DMS79 treated with DMSO at 0.1 percent for 48 hours (cell line): Measurements from ENCODE around the gene CLEC2L.

ENCODE experiments used
- DNase-seq: peaks from one replicate; lab custom pipeline; 2025; lab: John Stamatoyannopoulos, UW

Gene CLEC2L

GRCh38 chr7:139557857-139558581 lies 34.5 kb downstream of the CLEC2L start:
- peak; percentile 11 for DNase-seq

- no peak for DNase-seq
Observed at GRCh38 chr7:139559364-139560105, 36.0 kb downstream of the CLEC2L start.

DNA sequence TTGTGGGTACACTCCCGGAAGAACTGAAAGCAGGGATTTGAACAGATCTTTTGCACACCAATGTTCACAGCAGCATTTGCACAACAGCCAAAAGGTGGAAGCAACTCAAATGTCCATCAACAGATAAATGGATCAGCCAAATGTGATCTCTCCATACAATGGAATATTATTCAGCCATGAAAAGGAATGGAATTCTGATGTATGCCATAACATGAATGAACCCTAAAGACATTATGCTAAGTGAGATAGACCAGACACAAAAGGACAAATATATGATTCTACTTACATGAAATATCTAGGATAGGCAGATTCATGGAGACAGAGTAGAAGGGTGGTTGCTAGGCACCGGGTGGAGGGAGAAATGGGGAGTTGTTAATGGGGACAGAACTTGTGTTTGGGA lies 36.7 kb downstream of the CLEC2L start:
- DNase-seq: no peak

GRCh38 chr7:139560678-139561077 lies 37.2 kb downstream of the CLEC2L start:
- peak; percentile 85 for DNase-seq

DNA sequence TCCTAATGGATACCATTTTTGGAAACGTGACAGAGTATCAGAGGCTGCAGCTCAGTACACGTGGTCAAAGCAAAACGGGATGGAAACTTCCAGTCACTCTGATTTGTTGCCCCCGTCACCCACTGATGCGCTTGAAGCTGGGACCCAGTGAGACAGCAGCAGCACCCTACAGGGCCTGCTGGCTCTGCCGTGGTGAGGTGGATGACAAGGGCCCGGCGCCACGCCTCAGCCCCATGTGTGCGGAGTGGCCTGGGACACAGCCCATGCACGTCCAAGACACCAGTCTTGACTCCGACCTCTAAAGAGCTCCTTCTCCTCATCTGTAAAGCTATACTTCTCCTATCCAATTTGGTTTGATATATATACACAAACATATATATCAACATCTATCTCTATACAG lies 39.0 kb downstream of the CLEC2L start:
- DNase-seq: no peak

DNA sequence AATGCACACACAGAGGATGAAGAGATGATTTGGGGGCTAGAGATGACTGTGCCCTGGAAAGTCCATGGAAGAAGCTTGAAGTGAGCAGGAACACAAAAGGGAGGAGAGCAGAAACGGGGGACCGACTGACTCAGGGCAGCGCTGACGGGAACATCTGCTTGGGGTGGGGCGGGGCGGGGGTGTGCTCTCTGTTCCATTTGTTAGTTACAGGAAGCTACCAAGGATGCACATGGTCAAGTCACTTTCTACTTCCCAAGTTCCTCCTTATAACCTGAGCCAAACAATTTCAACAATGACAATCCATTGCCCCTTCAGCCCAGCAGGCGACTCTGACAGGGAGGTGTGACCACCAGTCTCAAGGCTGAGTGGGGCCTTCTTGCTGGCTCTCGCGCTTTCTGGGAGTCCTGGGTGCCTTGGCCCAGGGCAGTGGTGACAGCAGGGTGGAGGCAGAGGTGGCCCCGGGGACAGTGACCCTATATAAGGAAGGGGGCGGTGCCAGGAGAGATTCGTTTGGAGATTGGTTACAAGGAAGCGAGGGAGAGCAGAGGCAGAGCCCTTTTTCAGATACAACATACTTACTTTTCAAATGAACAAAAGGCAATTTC lies 39.6 kb downstream of the CLEC2L start:
- DNase-seq: no peak

GRCh38 chr7:139563856-139564255 lies 40.4 kb downstream of the CLEC2L start:
- no peak for DNase-seq

DNA sequence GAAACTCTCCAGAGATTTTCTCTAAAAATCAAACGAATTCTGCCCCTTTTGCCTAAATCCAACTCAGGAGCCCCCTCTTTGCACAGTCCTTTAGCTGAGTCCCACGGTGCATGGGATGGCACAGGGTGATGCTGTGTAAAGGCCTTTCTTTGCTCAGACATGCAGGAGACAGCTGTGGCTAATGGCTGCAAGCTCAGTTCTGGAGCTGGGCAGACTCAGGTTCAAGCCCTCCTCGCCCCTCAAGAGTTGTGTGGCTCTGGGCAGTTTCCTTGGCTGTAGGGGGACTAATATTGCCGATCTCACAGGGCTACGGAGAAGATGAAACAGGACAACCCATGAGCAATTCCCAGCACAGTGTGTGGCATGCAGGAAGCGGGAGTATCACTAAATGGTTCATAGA lies 42.6 kb downstream of the CLEC2L start:
- DNase-seq: no peak

DNA sequence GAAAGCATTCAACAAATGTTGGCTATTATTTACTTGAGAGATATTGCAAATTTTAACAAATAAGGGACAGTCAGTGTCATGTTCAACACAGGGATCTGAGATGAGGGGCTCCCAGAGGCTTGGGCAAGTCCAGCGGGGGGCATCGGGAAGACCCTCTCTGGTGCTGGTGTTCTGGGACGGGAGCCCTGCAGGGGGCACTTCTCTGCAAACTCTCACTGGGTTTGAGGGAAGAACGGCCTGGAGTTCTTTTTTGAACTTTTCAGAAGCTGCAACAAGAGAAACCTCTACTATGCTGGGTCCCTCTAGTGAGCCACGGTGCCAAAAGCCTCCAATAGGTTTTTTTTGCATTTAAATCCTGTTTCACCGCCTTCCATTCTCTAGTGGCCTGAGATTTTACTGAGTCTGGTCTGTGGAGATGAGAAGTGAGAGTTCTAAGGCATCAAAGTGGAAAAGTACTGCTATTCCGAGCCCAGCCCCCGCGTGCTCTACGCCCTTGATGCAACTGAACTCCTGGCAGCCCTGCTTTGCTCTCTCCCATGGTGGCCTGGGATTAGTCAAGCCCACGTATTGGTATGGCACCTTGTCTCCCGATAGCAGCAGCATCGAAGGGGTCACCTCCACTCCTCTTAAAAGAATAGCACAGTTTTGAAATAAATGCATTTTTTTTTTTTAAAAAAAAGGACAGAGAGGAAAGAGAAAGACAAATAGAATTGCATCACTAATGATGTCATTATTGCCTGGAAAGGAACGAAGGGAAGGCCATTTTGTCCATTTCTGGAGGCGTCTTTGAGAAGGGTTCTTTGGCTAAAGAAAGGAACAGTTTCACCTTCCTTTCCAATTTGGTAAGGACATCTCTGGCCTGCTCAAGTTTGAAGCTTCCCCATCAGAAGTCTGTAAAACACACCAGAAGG lies 43.5 kb downstream of the CLEC2L start:
- DNase-seq: no peak

- DNase-seq: no peak
Observed at GRCh38 chr7:139567647-139568345, 44.3 kb downstream of the CLEC2L start.

DNA sequence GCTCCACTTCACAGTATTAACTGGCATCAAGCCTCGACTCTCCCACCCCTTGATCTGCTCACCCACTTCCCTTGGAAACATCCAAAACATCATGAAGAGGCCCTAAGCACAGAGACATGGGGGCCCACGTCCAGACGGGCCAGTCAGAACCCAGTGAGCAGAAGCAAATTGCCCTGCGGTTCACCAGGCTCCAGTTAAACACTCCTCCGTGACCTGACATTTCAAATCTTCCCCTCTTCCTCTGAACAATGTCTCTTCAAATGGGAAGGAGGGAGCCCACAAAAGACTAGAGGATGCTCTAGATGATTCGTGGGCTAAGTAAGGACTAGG lies 44.8 kb downstream of the CLEC2L start:
- DNase-seq: no peak

DNA sequence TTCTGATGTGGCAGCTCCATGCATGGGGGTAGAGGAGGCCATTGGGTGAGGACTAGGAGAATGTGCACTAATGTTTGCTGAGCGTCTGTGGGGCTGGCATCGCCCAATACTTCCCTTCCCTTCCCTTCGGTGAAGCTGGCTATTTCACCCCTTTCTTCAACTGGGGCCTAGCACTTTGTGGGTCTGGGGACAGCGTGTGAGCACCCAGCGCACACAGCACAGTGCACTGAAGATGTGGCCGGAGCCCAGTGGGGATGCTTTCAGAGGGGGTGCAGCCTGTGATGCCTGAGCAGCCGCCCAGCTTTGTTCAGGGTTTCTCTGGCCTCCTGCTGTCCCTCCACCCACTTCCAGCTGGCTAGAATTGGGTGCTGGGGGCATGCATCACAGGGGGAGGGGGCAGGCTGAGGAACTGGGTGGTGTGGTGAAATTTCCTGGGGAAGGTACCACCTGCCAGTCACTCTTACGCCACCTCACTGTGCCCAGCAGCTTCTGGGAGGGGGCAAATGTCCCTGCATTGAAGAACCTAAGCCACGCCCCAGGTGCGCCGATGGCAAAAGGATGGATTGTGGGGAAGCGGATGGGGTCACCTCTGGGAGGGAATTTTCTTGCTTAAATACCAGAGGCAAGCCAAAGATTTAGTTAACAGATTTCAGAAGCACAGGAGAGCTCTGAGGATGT lies 45.5 kb downstream of the CLEC2L start:
- DNase-seq: no peak

GRCh38 chr7:139570119-139570518 lies 46.6 kb downstream of the CLEC2L start:
- DNase-seq: no peak

DNA sequence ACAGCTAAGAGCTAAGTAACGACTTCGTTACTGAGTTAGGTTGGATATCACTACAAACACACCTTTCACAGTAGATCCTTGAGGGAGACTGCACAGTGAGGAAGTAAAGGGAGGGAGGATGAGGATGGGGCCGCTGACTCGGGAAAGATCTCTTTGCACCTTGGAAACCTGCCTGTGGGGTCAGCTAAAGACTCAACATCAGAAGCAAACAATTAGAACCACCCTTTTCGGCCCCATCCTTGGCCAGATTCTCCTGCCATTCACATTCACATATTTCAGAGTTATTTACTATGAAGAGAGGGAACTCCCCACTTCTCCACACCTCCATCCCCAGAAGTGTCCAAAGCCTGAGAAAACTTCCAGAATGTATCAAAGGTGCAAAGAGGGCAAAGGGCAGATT lies 47.1 kb downstream of the CLEC2L start:
- DNase-seq: no peak

DNA sequence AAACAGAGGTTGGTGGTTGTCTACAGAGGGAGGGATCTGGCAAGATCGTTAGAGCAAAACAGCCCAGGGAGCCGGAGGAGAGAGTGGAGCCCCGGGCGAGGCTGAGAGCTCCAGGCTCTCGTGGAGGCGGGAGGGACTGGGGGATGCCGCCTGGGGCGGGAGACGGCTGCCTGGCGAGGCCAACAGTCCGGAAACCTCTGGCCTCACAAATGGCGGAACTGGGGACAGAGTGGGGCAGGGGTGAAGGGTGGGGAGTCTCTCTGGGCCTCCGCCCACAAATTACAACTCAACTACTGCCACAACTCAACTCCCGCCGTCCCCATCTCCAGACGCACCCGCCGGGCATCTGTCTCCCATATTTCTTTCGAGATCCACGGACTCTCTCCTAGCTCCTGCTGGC lies 47.7 kb downstream of the CLEC2L start:
- no peak for DNase-seq

DNA sequence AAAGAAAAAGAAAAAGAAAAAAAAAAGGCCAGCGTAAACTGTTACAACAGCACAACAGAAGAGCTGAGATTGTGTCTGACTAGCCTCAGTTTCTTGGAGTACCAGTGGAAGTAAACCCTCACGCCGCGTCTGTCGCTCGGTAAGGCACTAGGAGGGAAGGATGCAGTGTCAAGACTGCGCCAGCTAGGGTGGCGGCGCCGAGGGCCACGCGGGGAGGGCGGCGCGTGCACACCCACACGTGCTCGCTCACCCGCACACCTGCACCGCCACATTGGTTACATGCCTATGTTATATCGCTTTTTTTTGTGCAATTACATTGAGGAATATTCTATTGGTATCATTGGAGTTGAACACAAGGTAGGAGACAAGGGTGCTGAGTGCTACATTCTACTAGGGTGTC lies 48.2 kb downstream of the CLEC2L start:
- DNase-seq: no peak

DNA sequence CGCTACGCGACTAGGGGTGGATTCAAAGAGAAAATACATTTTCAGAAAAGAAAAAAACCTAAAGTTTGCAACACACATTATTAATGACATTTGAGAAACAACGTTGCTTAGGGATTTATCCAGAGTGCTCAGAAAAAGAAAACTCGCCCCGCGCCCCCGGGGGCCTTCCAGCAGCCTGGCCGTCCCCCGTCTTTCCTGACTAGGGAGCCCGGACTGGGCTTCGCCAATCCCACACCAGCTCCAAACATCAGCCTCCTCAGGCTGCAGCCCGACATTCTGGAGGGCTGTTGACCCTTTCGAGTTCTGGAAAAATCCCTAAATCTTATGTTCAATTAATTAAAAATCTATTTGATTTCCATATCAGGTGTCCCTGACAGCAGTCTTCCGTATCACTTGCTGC lies 48.6 kb downstream of the CLEC2L start:
- no peak for DNase-seq

- no peak for DNase-seq
Observed at GRCh38 chr7:139572704-139573385, 49.4 kb downstream of the CLEC2L start.

DNA sequence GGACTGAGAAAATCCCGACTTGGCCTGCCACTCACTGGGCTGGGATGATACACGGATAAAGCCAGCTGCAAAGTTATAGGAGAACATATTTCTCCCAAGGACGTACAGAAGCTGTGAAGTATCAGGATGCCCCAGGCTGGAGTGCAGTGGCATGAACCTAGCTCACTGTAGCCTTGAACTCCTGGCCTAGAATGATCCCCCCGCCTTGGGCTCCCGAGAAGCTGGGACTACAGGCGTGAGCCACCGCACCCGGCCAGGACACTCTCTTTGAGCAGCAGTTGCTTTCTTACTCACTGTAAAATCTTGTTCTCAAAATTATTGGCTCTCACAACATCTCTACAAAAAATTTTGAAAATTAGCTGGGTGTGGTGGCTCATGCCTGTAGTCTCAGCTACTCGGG lies 50.4 kb downstream of the CLEC2L start:
- no peak for DNase-seq

GRCh38 chr7:139574618-139575337 lies 51.3 kb downstream of the CLEC2L start:
- no peak for DNase-seq
